Endothelial cell of umbilical vein (primary cell): ENCODE measurements around the gene MYCBP2. TPM values are rescaled to one million over a fixed set of nuclear protein-coding genes. Genes with fewer than 3 reads are reported as not detected.

Experiments used
- BruUV-seq: library from RNA; stranded (reverse); fragments of 400-500 nt; replicated peaks from 2 replicates; lab custom pipeline; 2021; lab: Mats Ljungman, UMichigan
- CTCF ChIA-PET: fragments of 300-600, 350-600 bp; sonication (Branson Sonifier 250); formaldehyde crosslinking; loops from one replicate; lab custom pipeline; 2021; ENCODE audit warnings: antibody characterized with exemption, inconsistent platforms; lab: Charles Lee
- POLR2A ChIA-PET: fragments of 300-600, 350-600 bp; sonication (Branson Sonifier 250); formaldehyde crosslinking; loops from one replicate; lab custom pipeline; 2021; ENCODE audit warnings: antibody characterized with exemption, inconsistent platforms; lab: Charles Lee
- DNase-seq: peaks from one replicate; pipeline ENCODE4 v3.0.0-alpha.2; 2011; ENCODE audit warnings: low read depth, low spot score
- FAIRE-seq: peaks from 2 replicates; lab custom pipeline; 2011; peaks lifted over from hg19 to GRCh38; lab: Jason Lieb, UNC
- H2AFZ ChIP-seq: 2 replicates; pipeline ENCODE4 v1.6.0; 2012; ENCODE audit warnings: low read depth, low read length, control low read depth, inconsistent platforms
- H3K27ac ChIP-seq: 2 replicates; pipeline ENCODE4 v1.5.1; 2011; ENCODE audit warnings: low read depth, mild to moderate bottlenecking, control low read depth, low read length, moderate library complexity; ENCODE audit not compliant: insufficient read depth
- H3K27me3 ChIP-seq, 2 experiments: 2 replicates each; pipeline versions ENCODE4 v1.6.0 to v1.6.1; 2011; ENCODE audit warnings: low read length in 2 of 2, mixed read lengths in 1 of 2; ENCODE audit not compliant: control insufficient read depth in 2 of 2, insufficient read depth in 2 of 2
- H3K36me3 ChIP-seq, 2 experiments: 2 replicates in 1 of 2; 3 replicates in 1 of 2; pipeline ENCODE4 v1.5.1; 2011; ENCODE audit warnings: low read length in 2 of 2, mild to moderate bottlenecking in 1 of 2, moderate library complexity in 1 of 2; ENCODE audit not compliant: control insufficient read depth in 2 of 2, insufficient read depth in 2 of 2; ENCODE audit errors: extremely low read depth in 1 of 2
- H3K4me1 ChIP-seq: 3 replicates; pipeline ENCODE4 v1.5.1; 2011; ENCODE audit warnings: mild to moderate bottlenecking, low read length; ENCODE audit not compliant: control insufficient read depth, insufficient read depth; ENCODE audit errors: extremely low read depth
- H3K4me2 ChIP-seq: 2 replicates; pipeline ENCODE4 v1.6.1; 2011; ENCODE audit warnings: low read length, control low read depth, mixed read lengths; ENCODE audit not compliant: insufficient read depth
- H3K4me3 ChIP-seq, 3 experiments: fragments of 200-600 bp in 1 of 3; sonication (generic), shearing (Covaris generic) in 1 of 3; replicated peaks in 1 of 3; 2 replicates each; pipeline ENCODE4 v1.5.1; 2011 to 2016; ENCODE audit warnings: control low read depth in 3 of 3, low read length in 3 of 3, mild to moderate bottlenecking in 2 of 3, inconsistent platforms in 1 of 3, low read depth in 1 of 3, moderate library complexity in 1 of 3; ENCODE audit not compliant: insufficient read depth in 1 of 3
- H3K79me2 ChIP-seq: 2 replicates; pipeline ENCODE4 v1.6.0; 2012; ENCODE audit warnings: low read length, inconsistent platforms; ENCODE audit not compliant: control insufficient read depth, insufficient read depth
- H3K9ac ChIP-seq: replicated peaks from 2 replicates; pipeline ENCODE3; 2011; ENCODE audit warnings: low read length, control low read depth; ENCODE audit not compliant: insufficient read depth; ENCODE audit errors: extremely low read depth
- H3K9me1 ChIP-seq: replicated peaks from 3 replicates; pipeline ENCODE4 v1.6.0; 2011; ENCODE audit warnings: mild to moderate bottlenecking, low read length; ENCODE audit not compliant: control insufficient read depth, insufficient read depth; ENCODE audit errors: extremely low read depth
- H3K9me3 ChIP-seq: replicated peaks from 2 replicates; pipeline ENCODE4 v1.5.1; 2012; ENCODE audit warnings: low read length, inconsistent platforms; ENCODE audit not compliant: control insufficient read depth, insufficient read depth
- H4K20me1 ChIP-seq: replicated peaks from 2 replicates; pipeline ENCODE3; 2011; ENCODE audit warnings: mild to moderate bottlenecking, low read length; ENCODE audit not compliant: control insufficient read depth, insufficient read depth; ENCODE audit errors: extremely low read depth
- EZH2 ChIP-seq: IDR thresholded peaks from 2 replicates; pipeline ENCODE4 v1.6.1; 2012; ENCODE audit warnings: borderline replicate concordance, low read depth, mild to moderate bottlenecking, moderate library complexity, low read length, inconsistent platforms; ENCODE audit not compliant: severe bottlenecking
- FOS ChIP-seq: IDR thresholded peaks from 2 replicates; pipeline ENCODE4 v1.6.1; 2011; ENCODE audit warnings: mild to moderate bottlenecking, low read length, moderate library complexity, borderline replicate concordance; ENCODE audit not compliant: insufficient read depth
- GATA2 ChIP-seq: IDR thresholded peaks from 2 replicates; pipeline ENCODE4 v1.7.0; 2011; ENCODE audit warnings: low read depth, mild to moderate bottlenecking, moderate library complexity, mixed read lengths, low read length; ENCODE audit not compliant: insufficient read length, insufficient read depth
- JUN ChIP-seq: IDR thresholded peaks from 2 replicates; pipeline ENCODE4 v1.6.1; 2011; ENCODE audit warnings: borderline replicate concordance, low read depth; ENCODE audit not compliant: insufficient read length, insufficient read depth
- MYC ChIP-seq: IDR thresholded peaks from one replicate; pipeline ENCODE4 v1.6.1; 2011; ENCODE audit warnings: mild to moderate bottlenecking, low read depth, low read length
- POLR2AphosphoS5 ChIP-seq: IDR thresholded peaks from 2 replicates; pipeline ENCODE4 v1.6.1; 2012; ENCODE audit warnings: low read depth, mild to moderate bottlenecking, control low read depth, low read length, moderate library complexity; ENCODE audit not compliant: insufficient read depth
- dilution Hi-C: fragments of 300-500 bp; cut with MboI; formaldehyde crosslinking; loops from one replicate; pipeline ENCODE4 v1.15.0; 2019; ENCODE audit warnings: low sequenced_read_pairs; ENCODE audit not compliant: extremely low pct_ligation_motif_present
- intact Hi-C: fragments of 100-400 bp; cut with micrococcal nuclease; formaldehyde crosslinking; loops from one replicate; pipeline ENCODE4 v1.10.0; 2022
- polyA plus RNA-seq, 4 experiments: library from polyadenylated mRNA; depleted of rRNA in 3 of 4; stranded (reverse) in 3 of 4; unstranded in 1 of 4; fragments of >200 nt; gene quantifications; 2 replicates each; pipeline versions ENCODE4 v1.2.1 to v1.2.3, GENCODE V29; 2011 to 2012; ENCODE audit warnings: missing spikeins in 1 of 4
- total RNA-seq: library from RNA; stranded (reverse); gene quantifications from 2 replicates; pipeline ENCODE4 v1.2.3, GENCODE V29; 2021
- TF ChIP-seq, protein P1 (sequence below), 2 donors: IDR thresholded peaks; 1 replicate in 1 of 2; 2 replicates in 1 of 2; pipeline ENCODE4 v1.5.1; 2011; ENCODE audit warnings: low read length in 2 of 2, mild to moderate bottlenecking in 2 of 2, moderate library complexity in 2 of 2, control low read depth in 1 of 2, inconsistent platforms in 1 of 2, low read depth in 1 of 2; ENCODE audit not compliant: insufficient read depth in 1 of 2; ENCODE audit errors: extremely low read depth in 1 of 2
- TF ChIP-seq, protein P2 (sequence below): IDR thresholded peaks from 2 replicates; pipeline ENCODE4 v1.6.1; 2011; ENCODE audit not compliant: insufficient read depth, insufficient read length

The MYCBP2 gene
- total and polyA plus RNA-seq, 2 donors (not counting 3 experiments of a cell fraction or from before 2014, with no cell fraction given): 30.5 to 89.8 TPM

DNA sequence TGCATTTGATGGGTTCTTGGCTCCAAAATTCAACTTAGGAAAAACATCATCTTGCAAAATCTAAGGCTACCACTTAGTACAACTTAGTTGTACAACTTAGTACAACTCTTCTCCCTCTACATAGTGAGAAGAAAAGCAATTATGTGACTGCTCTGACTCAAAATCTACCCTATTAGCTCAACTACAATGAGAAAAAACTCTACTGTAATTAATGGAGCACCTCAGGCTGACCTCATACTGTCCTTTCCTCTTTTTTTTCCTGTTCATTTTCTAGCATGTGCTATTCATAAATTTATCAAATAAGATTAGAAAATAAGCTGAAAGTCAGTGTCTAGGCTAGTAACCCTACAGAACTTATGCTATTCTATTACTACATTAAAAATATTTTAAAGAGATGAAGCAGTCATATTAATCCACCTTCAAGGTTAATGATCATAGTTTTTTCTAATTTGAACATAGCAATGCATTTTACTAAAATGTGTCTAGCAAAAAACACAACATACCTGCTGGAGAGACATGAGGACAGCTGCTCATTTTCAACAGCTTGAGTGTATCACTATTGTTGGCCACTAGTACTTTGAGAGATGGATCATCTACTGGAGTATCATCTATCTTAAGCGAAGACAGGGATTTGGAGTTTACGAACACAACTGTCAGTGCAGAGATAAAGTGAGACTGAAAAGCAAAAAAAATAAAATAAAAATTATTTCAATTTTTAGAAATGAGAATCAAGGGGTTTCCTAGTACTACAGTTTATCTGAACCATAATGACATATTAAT is 311.8 kb downstream of the MYCBP2 start:
- intact Hi-C loops (no loop called here), dilution Hi-C loops (no loop called here)
- H3K9ac ChIP-seq: no peak overlapping the region
- POLR2A ChIA-PET: no interaction called here
- CTCF ChIA-PET: interaction anchor here (0.8 to 1.4 kb wide), 3 partner anchors 10 to 13 kb away, joined by 3 to 4 read pairs (median 4); no protein-coding TSS in a partner anchor
- DNase-seq (no peak), FAIRE-seq (no peak)
- H3K9me1 ChIP-seq: no peaks in the 10 kb centered on the region
- H3K27me3 ChIP-seq: no peaks in the 10 kb centered on the region
- H2AFZ ChIP-seq: no peak overlapping the region
- H3K4me1 ChIP-seq: no peaks in the 10 kb centered on the region
- peaks cover 48% of the 10 kb centered on the region for H3K79me2 ChIP-seq
- no peaks in the 10 kb centered on the region for H3K9me3 ChIP-seq
- H3K27ac ChIP-seq: no peak overlapping the region
- peaks cover 2% of the 10 kb centered on the region for H4K20me1 ChIP-seq
- no TSS peak for BruUV-seq
- TF ChIP-seq POLR2AphosphoS5: no peak
- TF ChIP-seq, protein P1, sequence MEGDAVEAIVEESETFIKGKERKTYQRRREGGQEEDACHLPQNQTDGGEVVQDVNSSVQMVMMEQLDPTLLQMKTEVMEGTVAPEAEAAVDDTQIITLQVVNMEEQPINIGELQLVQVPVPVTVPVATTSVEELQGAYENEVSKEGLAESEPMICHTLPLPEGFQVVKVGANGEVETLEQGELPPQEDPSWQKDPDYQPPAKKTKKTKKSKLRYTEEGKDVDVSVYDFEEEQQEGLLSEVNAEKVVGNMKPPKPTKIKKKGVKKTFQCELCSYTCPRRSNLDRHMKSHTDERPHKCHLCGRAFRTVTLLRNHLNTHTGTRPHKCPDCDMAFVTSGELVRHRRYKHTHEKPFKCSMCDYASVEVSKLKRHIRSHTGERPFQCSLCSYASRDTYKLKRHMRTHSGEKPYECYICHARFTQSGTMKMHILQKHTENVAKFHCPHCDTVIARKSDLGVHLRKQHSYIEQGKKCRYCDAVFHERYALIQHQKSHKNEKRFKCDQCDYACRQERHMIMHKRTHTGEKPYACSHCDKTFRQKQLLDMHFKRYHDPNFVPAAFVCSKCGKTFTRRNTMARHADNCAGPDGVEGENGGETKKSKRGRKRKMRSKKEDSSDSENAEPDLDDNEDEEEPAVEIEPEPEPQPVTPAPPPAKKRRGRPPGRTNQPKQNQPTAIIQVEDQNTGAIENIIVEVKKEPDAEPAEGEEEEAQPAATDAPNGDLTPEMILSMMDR (IDR thresholded peaks at IDR 0.05; ENCODE audit: extremely low read depth in 1 of 2, insufficient read depth in 1 of 2, low read depth in 1 of 2, low read length in 2 of 2): no peak
- no peak for TF ChIP-seq GATA2
- TF ChIP-seq MYC: no peak
- no peak for TF ChIP-seq EZH2
- TF ChIP-seq FOS: no peak
- TF ChIP-seq JUN: no peak
- TF ChIP-seq, protein P2, sequence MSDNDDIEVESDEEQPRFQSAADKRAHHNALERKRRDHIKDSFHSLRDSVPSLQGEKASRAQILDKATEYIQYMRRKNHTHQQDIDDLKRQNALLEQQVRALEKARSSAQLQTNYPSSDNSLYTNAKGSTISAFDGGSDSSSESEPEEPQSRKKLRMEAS: no peak
- H3K4me3 ChIP-seq: no peak overlapping the region
- H3K36me3 ChIP-seq: peaks cover 17 to 28% of the 10 kb centered on the region in 2 experiments
- no peak overlapping the region for H3K4me2 ChIP-seq
